RWPE1 (cell line): ENCODE results near the gene CTNNBL1.

Experiments
- CTCF ChIA-PET: fragments of 350-600 bp; sonication (Branson Sonifier 250); formaldehyde crosslinking; extraction: SDS; loops from one replicate; lab custom pipeline; 2021; lab: Yijun Ruan, JAX
- POLR2A ChIA-PET: fragments of 400-600 bp; formaldehyde crosslinking; extraction: SDS; loops from one replicate; lab custom pipeline; 2020; ENCODE audit warnings: antibody characterized with exemption; ENCODE audit not compliant: low non-redundant PET; lab: Yijun Ruan, JAX
- DNase-seq: peaks from one replicate; pipeline ENCODE4 v3.0.0; 2012; ENCODE audit warnings: low spot score
- H3K27ac ChIP-seq: fragments of 450-650 bp; 2 replicates; pipeline ENCODE4 v1.5.1; 2017
- TF ChIP-seq, protein P1 (sequence below): fragments of 450-650 bp; conservative IDR thresholded peaks from 2 replicates; pipeline ENCODE4 v1.5.1; 2017; ENCODE audit warnings: low read depth, mild to moderate bottlenecking

Gene CTNNBL1

DNA sequence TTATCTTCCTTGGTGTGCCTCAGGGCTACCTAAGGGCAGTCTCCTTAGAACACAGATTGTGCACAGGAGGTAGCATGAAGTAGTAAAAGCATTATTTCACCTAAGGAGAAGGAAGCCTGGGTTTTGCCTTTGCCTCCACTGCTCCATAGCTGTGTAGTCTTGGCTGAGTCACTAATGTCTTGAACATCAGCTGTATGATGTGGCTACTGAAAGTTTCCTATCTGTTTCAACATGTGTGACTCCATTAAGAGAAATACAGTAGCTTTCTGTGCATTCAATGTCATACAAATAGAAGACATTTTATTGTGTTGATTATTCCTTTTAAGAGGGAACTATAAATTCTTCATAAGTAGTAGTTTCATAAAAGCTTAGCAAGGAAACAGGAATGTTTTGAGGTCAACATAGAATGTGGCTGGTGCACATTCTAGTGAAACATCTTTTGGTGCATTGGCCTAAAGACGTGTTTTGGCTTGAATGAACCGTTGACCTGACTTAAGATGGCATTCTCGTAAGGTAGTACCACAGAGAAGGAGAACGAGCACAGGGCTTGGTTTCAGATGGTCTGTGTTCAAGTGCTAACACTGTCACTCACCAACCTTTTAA, 70.6 kb downstream of the CTNNBL1 start:
- ChIA-PET POLR2A (interaction anchor here (0.5 to 0.7 kb wide), 2 partner anchors 39 to 43 kb away, joined by 3 to 4 read pairs; no protein-coding TSS in a partner anchor), CTCF (interaction anchor here (0.6 kb wide), 1 partner anchor 210 kb away, joined by 3 read pairs; no protein-coding TSS in a partner anchor)
- TF ChIP-seq, protein P1, sequence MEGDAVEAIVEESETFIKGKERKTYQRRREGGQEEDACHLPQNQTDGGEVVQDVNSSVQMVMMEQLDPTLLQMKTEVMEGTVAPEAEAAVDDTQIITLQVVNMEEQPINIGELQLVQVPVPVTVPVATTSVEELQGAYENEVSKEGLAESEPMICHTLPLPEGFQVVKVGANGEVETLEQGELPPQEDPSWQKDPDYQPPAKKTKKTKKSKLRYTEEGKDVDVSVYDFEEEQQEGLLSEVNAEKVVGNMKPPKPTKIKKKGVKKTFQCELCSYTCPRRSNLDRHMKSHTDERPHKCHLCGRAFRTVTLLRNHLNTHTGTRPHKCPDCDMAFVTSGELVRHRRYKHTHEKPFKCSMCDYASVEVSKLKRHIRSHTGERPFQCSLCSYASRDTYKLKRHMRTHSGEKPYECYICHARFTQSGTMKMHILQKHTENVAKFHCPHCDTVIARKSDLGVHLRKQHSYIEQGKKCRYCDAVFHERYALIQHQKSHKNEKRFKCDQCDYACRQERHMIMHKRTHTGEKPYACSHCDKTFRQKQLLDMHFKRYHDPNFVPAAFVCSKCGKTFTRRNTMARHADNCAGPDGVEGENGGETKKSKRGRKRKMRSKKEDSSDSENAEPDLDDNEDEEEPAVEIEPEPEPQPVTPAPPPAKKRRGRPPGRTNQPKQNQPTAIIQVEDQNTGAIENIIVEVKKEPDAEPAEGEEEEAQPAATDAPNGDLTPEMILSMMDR = no peak
- peak; percentile 77 for DNase-seq
- no peak overlapping the region for H3K27ac ChIP-seq

DNA sequence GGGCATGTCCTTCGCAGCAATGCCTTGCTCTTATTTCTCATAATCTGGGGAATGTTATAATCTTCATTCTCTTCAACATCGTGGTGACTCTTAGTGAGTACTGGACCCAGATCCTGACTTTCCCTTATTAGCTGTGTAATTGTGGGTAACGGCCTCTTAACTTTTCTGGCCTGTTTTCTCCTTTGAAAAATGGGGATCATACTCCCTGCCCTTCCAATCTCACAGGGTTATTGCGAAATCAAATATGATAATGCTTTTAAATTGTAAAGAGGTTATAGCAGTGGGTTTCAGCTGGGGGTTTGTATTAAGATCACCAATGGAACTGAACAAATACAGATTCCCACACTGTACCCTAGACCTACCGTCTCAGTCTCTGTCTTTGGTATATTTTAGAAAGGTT, 77.1 kb downstream of the CTNNBL1 start:
- no peak overlapping the region for H3K27ac ChIP-seq
- CTCF ChIA-PET = interaction anchor here (0.7 kb wide), 1 partner anchor 348 kb away, joined by 3 read pairs; no protein-coding TSS in a partner anchor
- no peak for DNase-seq
- TF ChIP-seq, protein P1 = no peak
- POLR2A ChIA-PET = no interaction called here

DNA sequence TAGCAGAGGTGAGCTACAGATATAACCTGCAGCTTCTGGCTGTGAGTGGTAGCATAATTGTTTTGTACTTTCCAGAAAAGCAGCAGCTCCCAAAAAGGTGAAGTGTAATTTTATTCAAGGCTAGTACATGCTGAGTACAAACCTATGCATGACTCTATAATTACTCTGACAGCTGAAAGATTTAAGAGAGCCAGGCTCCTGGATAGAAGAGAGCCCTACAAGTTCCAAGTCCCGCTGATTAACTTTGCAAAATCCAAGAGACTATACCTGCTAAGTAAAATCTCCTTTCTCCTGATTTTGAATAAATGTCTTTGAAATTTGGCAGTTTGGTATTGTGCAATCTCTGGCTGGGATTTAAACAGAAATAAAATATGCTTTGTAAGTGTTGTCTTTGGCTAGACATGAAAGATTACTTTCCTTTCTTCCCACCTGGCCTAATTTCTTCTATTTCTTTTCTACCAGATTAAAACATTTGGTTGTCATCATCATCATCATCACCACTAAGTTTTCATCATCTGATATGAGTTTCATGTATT, 79.5 kb downstream of the CTNNBL1 start:
- TF ChIP-seq, protein P1 = no peak
- no peak for DNase-seq
- ChIA-PET POLR2A (no interaction called here), CTCF (interaction anchor here (0.5 kb wide), 1 partner anchor 297 kb away, joined by 4 read pairs; no protein-coding TSS in a partner anchor)
- H3K27ac ChIP-seq = no peak overlapping the region

DNA sequence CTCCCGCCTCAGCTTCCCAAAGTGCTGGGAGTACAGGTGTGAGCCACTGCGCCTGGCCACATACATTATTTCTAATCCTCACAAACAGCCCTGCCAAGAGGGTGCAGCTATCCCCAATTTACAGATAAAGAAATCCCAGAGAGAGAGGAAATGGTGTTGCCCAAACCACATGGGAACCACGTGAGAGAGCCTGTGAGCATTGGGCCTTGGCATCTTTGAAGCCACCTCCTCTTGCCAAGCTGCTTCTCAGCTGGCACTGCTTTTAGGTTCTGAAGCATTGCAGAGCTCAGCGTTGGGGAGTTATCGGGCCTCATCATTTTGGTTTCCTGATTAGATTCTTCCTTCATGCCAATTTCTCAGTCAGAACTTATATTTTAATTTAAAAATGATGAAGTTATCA, 80.3 kb downstream of the CTNNBL1 start:
- DNase-seq = no peak
- no peak overlapping the region for H3K27ac ChIP-seq
- ChIA-PET POLR2A (no interaction called here), CTCF (no interaction called here)
- TF ChIP-seq, protein P1 = no peak

DNA sequence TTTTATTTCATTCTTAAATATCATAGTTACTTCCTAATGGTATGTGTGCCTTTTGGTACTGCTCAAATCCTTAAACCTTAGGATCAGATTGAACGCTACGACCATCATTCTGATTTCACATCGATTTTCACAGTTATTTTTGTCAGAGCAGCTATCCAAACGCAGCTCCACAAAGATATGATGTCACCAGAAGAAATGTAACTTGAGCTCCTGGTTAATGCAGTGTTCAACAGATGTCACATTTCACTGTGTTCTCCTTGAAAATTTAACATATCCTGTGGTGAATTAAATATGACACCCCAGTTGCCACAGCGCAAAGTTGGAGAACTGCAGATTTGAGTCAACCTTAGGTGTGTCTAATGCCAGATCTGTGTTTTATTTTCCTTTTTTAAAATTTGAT, 81.4 kb downstream of the CTNNBL1 start:
- H3K27ac ChIP-seq = no peak overlapping the region
- TF ChIP-seq, protein P1 = no peak

DNA sequence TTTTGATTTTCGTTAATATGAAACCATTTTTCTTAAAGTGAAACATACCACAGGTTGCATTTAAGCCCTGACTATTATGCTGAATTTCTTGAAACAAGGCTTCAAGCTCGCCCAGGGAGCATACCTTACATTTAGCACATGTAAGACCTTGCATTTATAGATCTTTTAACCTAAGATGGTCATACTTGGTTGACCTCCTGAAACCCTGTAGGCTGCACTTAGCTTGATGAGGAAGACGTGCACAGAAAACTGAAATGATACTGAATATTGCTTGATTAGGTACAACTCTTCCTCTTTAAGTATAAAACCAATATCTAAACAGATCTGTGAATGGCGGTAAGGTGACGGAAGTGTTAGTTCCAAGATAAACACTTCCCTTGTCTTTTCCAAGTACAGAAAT, 82.2 kb downstream of the CTNNBL1 start:
- no peak for DNase-seq
- POLR2A ChIA-PET = no interaction called here
- CTCF ChIA-PET = no interaction called here
- TF ChIP-seq, protein P1 = no peak
- no peak overlapping the region for H3K27ac ChIP-seq

More for the DNA sequence above, 81.4 kb downstream of the CTNNBL1 start:
- ChIA-PET POLR2A (no interaction called here), CTCF (interaction anchor here (0.5 to 1.1 kb wide), 3 partner anchors 26 to 686 kb away, joined by 3 to 6 read pairs (median 4); no protein-coding TSS in a partner anchor)
- no peak for DNase-seq
